OCI-LY3 (cell line): ENCODE results near the gene LRP1B.

Experiments used
- H2AFZ ChIP-seq: fragments of 200-600, 300-600 bp; shearing (Covaris generic); 2 replicates; pipeline ENCODE4 v1.6.0; 2014; ENCODE audit warnings: antibody characterized with exemption, low read depth, low read length
- H3K27ac ChIP-seq: fragments of 200-600, 300-600 bp; sonication (generic); 2 replicates; pipeline ENCODE4 v1.5.1; 2014; ENCODE audit warnings: mild to moderate bottlenecking, low read length, moderate library complexity, mixed read lengths
- H3K27me3 ChIP-seq: fragments of 200-600, 300-600 bp; sonication (generic); 2 replicates; pipeline ENCODE4 v1.6.1; 2014; ENCODE audit warnings: low read depth, low read length, mixed read lengths
- H3K36me3 ChIP-seq: fragments of 200-600, 300-600 bp; sonication (generic); replicated peaks from 2 replicates; pipeline ENCODE3; 2014; ENCODE audit warnings: low read depth, low read length, mixed read lengths
- H3K4me1 ChIP-seq: fragments of 300-600, 200-600 bp; sonication (generic); 2 replicates; pipeline ENCODE4 v1.6.1; 2014; ENCODE audit warnings: low read length, mixed read lengths
- H3K4me2 ChIP-seq: fragments of 200-600, 300-600 bp; sonication (generic); 2 replicates; pipeline ENCODE4 v1.6.1; 2014; ENCODE audit warnings: low read length, mixed read lengths
- H3K4me3 ChIP-seq: fragments of 300-600, 200-600 bp; sonication (generic); 2 replicates; pipeline ENCODE4 v1.5.1; 2014; ENCODE audit warnings: antibody characterized with exemption, mild to moderate bottlenecking, low read length, moderate library complexity
- H3K79me2 ChIP-seq: fragments of 300-600, 200-600 bp; shearing (Covaris generic); 2 replicates; pipeline ENCODE4 v1.6.1; 2014; ENCODE audit warnings: mild to moderate bottlenecking, low read length, mixed read lengths
- H3K9ac ChIP-seq: fragments of 300-600, 200-600 bp; shearing (Covaris generic); 2 replicates; pipeline ENCODE4 v1.6.0; 2014; ENCODE audit warnings: mild to moderate bottlenecking, low read length, moderate library complexity
- H3K9me3 ChIP-seq: fragments of 200-600, 300-600 bp; shearing (Covaris generic); 2 replicates; pipeline ENCODE4 v1.6.1; 2014; ENCODE audit warnings: low read length, mixed read lengths; ENCODE audit not compliant: insufficient read depth
- H4K20me1 ChIP-seq: fragments of 200-600, 300-600 bp; sonication (generic); 2 replicates; pipeline ENCODE4 v1.6.1; 2016; ENCODE audit warnings: low read length, mixed read lengths; ENCODE audit not compliant: insufficient read depth
- CTCF ChIP-seq: fragments of 200-600, 300-600 bp; sonication (generic); IDR thresholded peaks from 2 replicates; pipeline ENCODE4 v1.5.1; 2014; ENCODE audit warnings: antibody characterized with exemption, low read length, low read depth
- EZH2phosphoT487 ChIP-seq: fragments of 200-600 bp; shearing (Covaris generic); IDR thresholded peaks from 2 replicates; pipeline ENCODE4 v1.6.1; 2018; ENCODE audit warnings: antibody characterized with exemption, mixed run types, low read depth

LRP1B gene

GRCh38 chr2:141579071-141579470, 551.7 kb downstream of the LRP1B start:
- no peak overlapping the region for H2AFZ ChIP-seq
- no peak overlapping the region for H3K4me3 ChIP-seq
- H3K79me2 ChIP-seq = no peaks in the 10 kb centered on the region
- no peak overlapping the region for H3K4me2 ChIP-seq
- TF ChIP-seq EZH2phosphoT487 = no peak
- TF ChIP-seq CTCF = no peak
- no peaks in the 10 kb centered on the region for H3K4me1 ChIP-seq
- no peaks in the 10 kb centered on the region for H3K9me3 ChIP-seq
- H3K27ac ChIP-seq = no peak overlapping the region
- H4K20me1 ChIP-seq = no peaks in the 10 kb centered on the region
- no peak overlapping the region for H3K9ac ChIP-seq
- H3K27me3 ChIP-seq = no peaks in the 10 kb centered on the region
- no peaks in the 10 kb centered on the region for H3K36me3 ChIP-seq

DNA sequence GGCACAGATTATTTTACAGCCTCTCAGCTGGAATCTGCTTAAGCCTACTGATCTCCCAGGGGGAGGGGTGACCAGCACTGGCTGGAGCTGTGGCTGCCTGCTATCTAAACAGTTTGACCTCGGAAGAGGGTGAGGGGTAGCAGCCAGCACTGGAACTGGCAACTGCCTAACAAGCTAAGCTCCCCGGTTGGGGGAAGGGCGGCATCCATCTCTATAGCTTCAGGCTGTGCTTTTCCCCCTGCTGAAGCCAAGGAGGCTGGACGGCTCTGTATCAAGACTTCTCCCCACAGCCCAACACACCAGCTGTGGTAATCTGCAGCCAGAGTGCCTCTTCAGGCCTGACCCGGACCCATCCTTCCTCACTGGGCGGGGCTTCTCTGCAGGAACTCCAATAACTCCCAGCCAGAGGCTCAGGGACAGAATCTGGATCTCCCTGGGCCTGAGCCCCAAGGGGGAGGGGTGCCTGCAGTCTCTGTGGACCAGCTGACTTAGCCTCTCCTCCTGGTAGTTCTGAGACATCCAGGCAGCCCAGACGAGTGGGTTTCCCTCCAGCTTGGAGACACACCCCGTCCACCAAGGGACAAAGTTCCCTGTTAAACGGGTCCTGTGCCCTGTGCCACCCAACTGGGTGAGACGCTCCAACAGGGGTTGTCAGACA, 560.2 kb downstream of the LRP1B start:
- H3K9ac ChIP-seq = no peak overlapping the region
- no peaks in the 10 kb centered on the region for H3K4me1 ChIP-seq
- no peaks in the 10 kb centered on the region for H4K20me1 ChIP-seq
- H3K36me3 ChIP-seq = no peaks in the 10 kb centered on the region
- H2AFZ ChIP-seq = no peak overlapping the region
- H3K27me3 ChIP-seq = no peaks in the 10 kb centered on the region
- H3K4me2 ChIP-seq = no peak overlapping the region
- H3K79me2 ChIP-seq = no peaks in the 10 kb centered on the region
- H3K27ac ChIP-seq = no peak overlapping the region
- no peak overlapping the region for H3K4me3 ChIP-seq
- no peaks in the 10 kb centered on the region for H3K9me3 ChIP-seq
- TF ChIP-seq EZH2phosphoT487 (no peak), CTCF (no peak)

GRCh38 chr2:141569941-141570340, 560.9 kb downstream of the LRP1B start:
- no peaks in the 10 kb centered on the region for H4K20me1 ChIP-seq
- no peaks in the 10 kb centered on the region for H3K9me3 ChIP-seq
- H3K4me1 ChIP-seq = no peaks in the 10 kb centered on the region
- H3K79me2 ChIP-seq = no peaks in the 10 kb centered on the region
- H3K4me3 ChIP-seq = no peak overlapping the region
- TF ChIP-seq CTCF (no peak), EZH2phosphoT487 (no peak)
- H3K36me3 ChIP-seq = no peaks in the 10 kb centered on the region
- no peaks in the 10 kb centered on the region for H3K27me3 ChIP-seq
- no peak overlapping the region for H3K9ac ChIP-seq
- H3K27ac ChIP-seq = no peak overlapping the region
- no peak overlapping the region for H2AFZ ChIP-seq
- no peak overlapping the region for H3K4me2 ChIP-seq

GRCh38 chr2:141565597-141565996, 565.2 kb downstream of the LRP1B start:
- Histone ChIP-seq H3K27me3 (no peaks in the 10 kb centered on the region), H3K4me3 (no peak overlapping the region), H3K79me2 (no peaks in the 10 kb centered on the region), H3K9me3 (no peaks in the 10 kb centered on the region), H2AFZ (no peak overlapping the region), H3K4me2 (no peak overlapping the region), H3K4me1 (no peaks in the 10 kb centered on the region), H4K20me1 (no peaks in the 10 kb centered on the region), H3K36me3 (no peaks in the 10 kb centered on the region), H3K27ac (no peak overlapping the region), H3K9ac (no peak overlapping the region)
- TF ChIP-seq EZH2phosphoT487 = no peak
- no peak for TF ChIP-seq CTCF
